Islet of Langerhans (tissue), 1 donor: ENCODE results near the gene ANKRD34A.

Experiments used
- FAIRE-seq: peaks from one replicate; lab custom pipeline; 2011; peaks lifted over from hg19 to GRCh38; lab: Jason Lieb, UNC

ANKRD34A gene

GRCh38 chr1:145964328-145965118 is at the start of gene ANKRD34A, which contains the start of gene POLR3GL:
TSS of gene ANKRD34A (minus strand) at chr1:145964575. CDS start at chr1:145961759, 2,816 bp downstream.
TSS of gene POLR3GL (plus strand) at chr1:145964690. CDS start at chr1:145974866, 10,176 bp downstream.
- FAIRE-seq: peak; percentile 86

- no peak for FAIRE-seq
Measured at GRCh38 chr1:146013559-146013922, 49.2 kb upstream of the ANKRD34A start.

GRCh38 chr1:146012703-146013558 is 48.6 kb upstream of the ANKRD34A start:
- peak; percentile 98 for FAIRE-seq

- no peak for FAIRE-seq
Measured at GRCh38 chr1:146010126-146010738, 45.9 kb upstream of the ANKRD34A start.

GRCh38 chr1:146007489-146008133 is 43.2 kb upstream of the ANKRD34A start:
- FAIRE-seq: no peak

GRCh38 chr1:146001709-146002108 is 37.3 kb upstream of the ANKRD34A start:
- FAIRE-seq: no peak

GRCh38 chr1:145999321-146000024 is 35.1 kb upstream of the ANKRD34A start:
- FAIRE-seq: peak; percentile 24

GRCh38 chr1:145997718-145998023 is 33.3 kb upstream of the ANKRD34A start:
- no peak for FAIRE-seq

- no peak for FAIRE-seq
Measured at GRCh38 chr1:145997016-145997717, 32.8 kb upstream of the ANKRD34A start.

GRCh38 chr1:145996433-145997015 is 32.1 kb upstream of the ANKRD34A start, which contains the start of gene TXNIP:
TSS of gene TXNIP (minus strand) at chr1:145996579. CDS start at chr1:145996266, 313 bp downstream.
- peak; percentile 93 for FAIRE-seq

- no peak for FAIRE-seq
Measured at GRCh38 chr1:145995964-145996432, 31.6 kb upstream of the ANKRD34A start.

- no peak for FAIRE-seq
Measured at GRCh38 chr1:145995148-145995881, 30.9 kb upstream of the ANKRD34A start.

- no peak for FAIRE-seq
Measured at GRCh38 chr1:145994391-145995120, 30.2 kb upstream of the ANKRD34A start.

GRCh38 chr1:145993618-145994390 is 29.4 kb upstream of the ANKRD34A start:
- no peak for FAIRE-seq

- no peak for FAIRE-seq
Measured at GRCh38 chr1:145992958-145993617, 28.7 kb upstream of the ANKRD34A start.

- no peak for FAIRE-seq
Measured at GRCh38 chr1:145992502-145992936, 28.1 kb upstream of the ANKRD34A start.

- FAIRE-seq: peak; percentile 74
Measured at GRCh38 chr1:145991735-145992412, 27.5 kb upstream of the ANKRD34A start.
